ENCODE measurements around the gene KANK3. TPM values are rescaled to one million over a fixed set of nuclear protein-coding genes. Genes with fewer than 3 reads are reported as not detected.

The KANK3 gene
- polyA plus RNA-seq, 1 donor from 2014 or later: 2.8 TPM

DNA sequence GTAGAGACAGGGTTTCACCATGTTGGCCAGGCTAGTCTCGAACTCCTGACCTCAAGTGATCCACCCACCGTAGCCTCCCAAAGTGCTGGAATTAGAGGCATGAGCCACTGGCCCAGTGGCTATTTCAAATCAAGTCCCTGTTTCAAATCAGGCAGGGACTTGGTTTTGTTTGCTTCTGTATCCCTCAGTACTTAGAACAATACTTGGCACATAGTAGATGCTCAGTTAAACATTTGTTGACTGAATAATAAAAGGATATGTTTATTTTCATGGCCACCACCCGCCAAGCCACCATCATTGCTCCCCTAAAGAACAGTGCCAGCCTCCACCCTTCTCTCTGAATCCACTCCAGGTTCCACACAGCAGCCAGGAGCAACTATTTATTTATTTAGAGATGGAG lies 17.6 kb downstream of the KANK3 start:
- no peak overlapping the region for H3K4me2 ChIP-seq (ENCODE audit: low read length)
- no peaks in the 10 kb centered on the region for H3K27me3 ChIP-seq (ENCODE audit: insufficient read depth, low read depth, low read length)
- no peak overlapping the region for H2AFZ ChIP-seq (ENCODE audit: low read depth, low read length)
- H3K9me3 ChIP-seq (ENCODE audit: low read length): no peaks in the 10 kb centered on the region
- H3K27ac ChIP-seq (ENCODE audit: low read length): no peak overlapping the region
- H3K79me2 ChIP-seq (replicated peaks; ENCODE audit: insufficient read depth, low read length): peaks cover 20% of the 10 kb centered on the region
- H3K9ac ChIP-seq (ENCODE audit: low read length): no peak overlapping the region
- H3F3A ChIP-seq (ENCODE audit: insufficient read depth, low read length, poor library complexity, severe bottlenecking): no peaks in the 10 kb centered on the region
- no peak overlapping the region for H3K4me3 ChIP-seq (ENCODE audit: low read length)
- no peaks in the 10 kb centered on the region for H3K36me3 ChIP-seq (ENCODE audit: insufficient read depth, low read length)
- TF ChIP-seq, protein P1, sequence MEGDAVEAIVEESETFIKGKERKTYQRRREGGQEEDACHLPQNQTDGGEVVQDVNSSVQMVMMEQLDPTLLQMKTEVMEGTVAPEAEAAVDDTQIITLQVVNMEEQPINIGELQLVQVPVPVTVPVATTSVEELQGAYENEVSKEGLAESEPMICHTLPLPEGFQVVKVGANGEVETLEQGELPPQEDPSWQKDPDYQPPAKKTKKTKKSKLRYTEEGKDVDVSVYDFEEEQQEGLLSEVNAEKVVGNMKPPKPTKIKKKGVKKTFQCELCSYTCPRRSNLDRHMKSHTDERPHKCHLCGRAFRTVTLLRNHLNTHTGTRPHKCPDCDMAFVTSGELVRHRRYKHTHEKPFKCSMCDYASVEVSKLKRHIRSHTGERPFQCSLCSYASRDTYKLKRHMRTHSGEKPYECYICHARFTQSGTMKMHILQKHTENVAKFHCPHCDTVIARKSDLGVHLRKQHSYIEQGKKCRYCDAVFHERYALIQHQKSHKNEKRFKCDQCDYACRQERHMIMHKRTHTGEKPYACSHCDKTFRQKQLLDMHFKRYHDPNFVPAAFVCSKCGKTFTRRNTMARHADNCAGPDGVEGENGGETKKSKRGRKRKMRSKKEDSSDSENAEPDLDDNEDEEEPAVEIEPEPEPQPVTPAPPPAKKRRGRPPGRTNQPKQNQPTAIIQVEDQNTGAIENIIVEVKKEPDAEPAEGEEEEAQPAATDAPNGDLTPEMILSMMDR (IDR thresholded peaks at IDR 0.05; ENCODE audit: poor library complexity, severe bottlenecking): no peak
- TF ChIP-seq RAD21 (conservative IDR thresholded peaks at IDR 0.05) (no peak), MXI1 (conservative IDR thresholded peaks at IDR 0.05; ENCODE audit: poor library complexity, severe bottlenecking) (no peak), EZH2 (IDR thresholded peaks at IDR 0.05; ENCODE audit: borderline replicate concordance, insufficient read depth, low read length, poor library complexity, severe bottlenecking) (no peak), POLR2AphosphoS5 (IDR thresholded peaks at IDR 0.05) (no peak), TAF1 (IDR thresholded peaks at IDR 0.05; ENCODE audit: low read depth) (no peak), EP300 (conservative IDR thresholded peaks at IDR 0.05; ENCODE audit: poor library complexity, severe bottlenecking) (no peak), SMC3 (conservative IDR thresholded peaks at IDR 0.05; ENCODE audit: poor library complexity) (no peak)
- TF ChIP-seq, protein P2, sequence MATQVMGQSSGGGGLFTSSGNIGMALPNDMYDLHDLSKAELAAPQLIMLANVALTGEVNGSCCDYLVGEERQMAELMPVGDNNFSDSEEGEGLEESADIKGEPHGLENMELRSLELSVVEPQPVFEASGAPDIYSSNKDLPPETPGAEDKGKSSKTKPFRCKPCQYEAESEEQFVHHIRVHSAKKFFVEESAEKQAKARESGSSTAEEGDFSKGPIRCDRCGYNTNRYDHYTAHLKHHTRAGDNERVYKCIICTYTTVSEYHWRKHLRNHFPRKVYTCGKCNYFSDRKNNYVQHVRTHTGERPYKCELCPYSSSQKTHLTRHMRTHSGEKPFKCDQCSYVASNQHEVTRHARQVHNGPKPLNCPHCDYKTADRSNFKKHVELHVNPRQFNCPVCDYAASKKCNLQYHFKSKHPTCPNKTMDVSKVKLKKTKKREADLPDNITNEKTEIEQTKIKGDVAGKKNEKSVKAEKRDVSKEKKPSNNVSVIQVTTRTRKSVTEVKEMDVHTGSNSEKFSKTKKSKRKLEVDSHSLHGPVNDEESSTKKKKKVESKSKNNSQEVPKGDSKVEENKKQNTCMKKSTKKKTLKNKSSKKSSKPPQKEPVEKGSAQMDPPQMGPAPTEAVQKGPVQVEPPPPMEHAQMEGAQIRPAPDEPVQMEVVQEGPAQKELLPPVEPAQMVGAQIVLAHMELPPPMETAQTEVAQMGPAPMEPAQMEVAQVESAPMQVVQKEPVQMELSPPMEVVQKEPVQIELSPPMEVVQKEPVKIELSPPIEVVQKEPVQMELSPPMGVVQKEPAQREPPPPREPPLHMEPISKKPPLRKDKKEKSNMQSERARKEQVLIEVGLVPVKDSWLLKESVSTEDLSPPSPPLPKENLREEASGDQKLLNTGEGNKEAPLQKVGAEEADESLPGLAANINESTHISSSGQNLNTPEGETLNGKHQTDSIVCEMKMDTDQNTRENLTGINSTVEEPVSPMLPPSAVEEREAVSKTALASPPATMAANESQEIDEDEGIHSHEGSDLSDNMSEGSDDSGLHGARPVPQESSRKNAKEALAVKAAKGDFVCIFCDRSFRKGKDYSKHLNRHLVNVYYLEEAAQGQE (IDR thresholded peaks at IDR 0.05; ENCODE audit: borderline replicate concordance): no peak
- peaks cover 6% of the 10 kb centered on the region for H4K20me1 ChIP-seq (ENCODE audit: insufficient read depth)
- H3K9me2 ChIP-seq (ENCODE audit: insufficient read depth, low read length): no peaks in the 10 kb centered on the region

DNA sequence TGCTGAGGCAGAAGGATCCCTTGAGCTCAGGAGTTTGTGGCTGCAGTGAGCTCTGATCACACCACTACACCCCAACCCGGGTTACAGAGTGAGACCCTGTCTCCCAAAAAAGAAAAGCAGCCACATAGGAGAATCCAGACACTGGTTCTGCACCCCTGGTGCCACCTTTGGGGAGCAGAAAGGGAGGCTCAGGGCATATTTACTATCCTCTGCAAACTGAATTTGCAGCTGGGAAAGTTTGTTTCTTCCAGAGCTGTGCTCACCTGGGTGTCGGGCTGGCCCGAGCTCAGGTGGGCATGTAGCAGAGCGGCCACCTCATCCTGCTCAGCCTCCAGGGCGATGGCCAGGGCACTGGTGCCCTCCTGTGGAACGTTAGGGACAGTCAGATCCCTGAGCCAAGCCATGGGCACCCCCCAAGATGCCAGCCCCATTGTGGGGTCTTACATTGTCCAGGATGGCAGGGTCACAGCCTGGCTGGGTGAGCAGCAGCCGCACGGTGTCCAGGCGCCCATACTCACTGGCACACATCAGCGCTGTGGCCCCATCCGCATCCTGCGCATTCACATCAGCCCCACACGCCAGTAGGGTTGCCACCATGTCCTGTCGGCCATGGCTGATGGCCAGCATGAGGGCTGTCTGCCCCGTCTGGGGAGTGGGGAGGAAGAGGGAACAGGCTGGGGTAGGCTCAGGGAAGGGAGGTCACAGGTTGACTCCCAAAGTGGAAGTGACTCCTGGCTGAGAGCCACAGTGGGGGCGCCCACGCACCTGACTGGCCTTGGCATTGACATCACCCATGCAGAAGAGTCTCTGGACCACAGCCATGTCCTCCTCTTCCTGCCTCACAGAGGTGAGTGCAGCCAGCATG lies 18.6 kb downstream of the KANK3 start:
- peaks cover 6% of the 10 kb centered on the region for H4K20me1 ChIP-seq (ENCODE audit: insufficient read depth)
- H3K79me2 ChIP-seq (replicated peaks; ENCODE audit: insufficient read depth, low read length): peaks cover 29% of the 10 kb centered on the region
- no peaks in the 10 kb centered on the region for H3K27me3 ChIP-seq (ENCODE audit: insufficient read depth, low read depth, low read length)
- H3K4me2 ChIP-seq (ENCODE audit: low read length): no peak overlapping the region
- H3K9me3 ChIP-seq (ENCODE audit: low read length): no peaks in the 10 kb centered on the region
- H3K36me3 ChIP-seq (ENCODE audit: insufficient read depth, low read length): no peaks in the 10 kb centered on the region
- no peaks in the 10 kb centered on the region for H3F3A ChIP-seq (ENCODE audit: insufficient read depth, low read length, poor library complexity, severe bottlenecking)
- no peak overlapping the region for H2AFZ ChIP-seq (ENCODE audit: low read depth, low read length)
- no peak overlapping the region for H3K4me3 ChIP-seq (ENCODE audit: low read length)
- no peaks in the 10 kb centered on the region for H3K9me2 ChIP-seq (ENCODE audit: insufficient read depth, low read length)
- no peak overlapping the region for H3K27ac ChIP-seq (ENCODE audit: low read length)
- H3K9ac ChIP-seq (ENCODE audit: low read length): no peak overlapping the region
- TF ChIP-seq EP300 (conservative IDR thresholded peaks at IDR 0.05; ENCODE audit: poor library complexity, severe bottlenecking): no peak
- TF ChIP-seq, protein P2 (IDR thresholded peaks at IDR 0.05; ENCODE audit: borderline replicate concordance): no peak
- no peak for TF ChIP-seq POLR2AphosphoS5 (IDR thresholded peaks at IDR 0.05)
- no peak for TF ChIP-seq TAF1 (IDR thresholded peaks at IDR 0.05; ENCODE audit: low read depth)
- TF ChIP-seq SMC3 (conservative IDR thresholded peaks at IDR 0.05; ENCODE audit: poor library complexity): no peak
- no peak for TF ChIP-seq MXI1 (conservative IDR thresholded peaks at IDR 0.05; ENCODE audit: poor library complexity, severe bottlenecking)
- no peak for TF ChIP-seq RAD21 (conservative IDR thresholded peaks at IDR 0.05)
- no peak for TF ChIP-seq EZH2 (IDR thresholded peaks at IDR 0.05; ENCODE audit: borderline replicate concordance, insufficient read depth, low read length, poor library complexity, severe bottlenecking)
- TF ChIP-seq, protein P1 (IDR thresholded peaks at IDR 0.05; ENCODE audit: poor library complexity, severe bottlenecking): no peak

Measured in neural cell (in vitro differentiated cells).